Keratinocyte (primary cell): Measurements from ENCODE around the gene ZMYND8.

Experiments used
- CTCF ChIP-seq, 3 experiments: IDR thresholded peaks in 1 of 3; conservative IDR thresholded peaks in 1 of 3; optimal IDR thresholded peaks in 1 of 3; 2 replicates in 2 of 3; 3 replicates in 1 of 3; pipeline versions ENCODE3 to v1.5.1; 2011; ENCODE audit warnings: low read length in 3 of 3, mild to moderate bottlenecking in 3 of 3, moderate library complexity in 2 of 3, control low read depth in 1 of 3, inconsistent platforms in 1 of 3; ENCODE audit not compliant: insufficient read depth in 2 of 3; ENCODE audit errors: extremely low read depth in 1 of 3
- EZH2 ChIP-seq: IDR thresholded peaks from one replicate; pipeline ENCODE4 v1.6.1; 2012; ENCODE audit warnings: inconsistent platforms, mild to moderate bottlenecking, low read length, moderate library complexity

DNA sequence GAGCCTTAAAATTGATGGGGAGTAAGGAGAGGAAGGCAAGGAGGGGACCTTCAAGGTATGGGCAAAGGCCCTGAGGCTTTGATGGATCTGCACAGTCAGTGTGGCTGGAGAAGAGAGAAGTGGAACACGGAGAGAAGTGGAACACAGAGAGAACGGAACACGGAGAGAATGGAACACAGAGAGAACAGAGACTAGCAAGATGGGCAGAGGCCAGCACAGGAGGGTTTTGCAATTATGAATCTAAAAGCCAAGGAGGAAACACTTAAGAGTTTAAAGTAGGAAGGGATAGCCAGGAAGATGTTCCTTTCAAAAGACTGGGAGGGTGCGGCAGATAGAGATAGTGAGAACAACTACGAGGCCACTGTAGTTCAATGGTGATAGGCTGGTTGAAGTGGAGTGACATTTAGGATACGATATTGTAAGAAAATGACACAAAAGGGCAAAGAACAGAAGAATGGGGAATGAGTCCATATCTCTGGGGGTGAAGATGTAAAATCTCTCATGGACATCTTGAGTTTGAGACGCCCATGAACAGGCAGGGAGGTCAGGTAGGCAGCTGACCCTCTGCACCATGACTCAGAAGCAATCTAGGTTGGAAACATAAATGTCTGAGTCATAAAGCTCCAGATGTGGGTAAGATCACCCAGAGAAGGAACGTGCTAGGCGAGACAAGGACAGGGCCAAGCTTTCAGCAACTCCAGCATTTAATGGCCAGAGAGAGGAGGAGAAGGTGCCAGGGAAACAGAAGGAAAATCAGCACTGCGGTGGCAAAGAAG is 25.4 kb downstream of the ZMYND8 start:
- TF ChIP-seq CTCF (optimal IDR thresholded peaks at IDR 0.05 in 1 of 3, IDR thresholded peaks at IDR 0.05 in 1 of 3, conservative IDR thresholded peaks at IDR 0.05 in 1 of 3; ENCODE audit: extremely low read depth in 1 of 3, insufficient read depth in 2 of 3, low read length in 3 of 3), result no peak
- TF ChIP-seq EZH2, result no peak
